Natural killer cell (primary cell): ENCODE measurements around the gene TMEM266. TPM values are rescaled to one million over a fixed set of nuclear protein-coding genes. Genes with fewer than 3 reads are reported as not detected.

Source experiments
- ATAC-seq, 3 donors: fragments of 150-1000 bp in 2 of 3; fragments of 200-7000 bp in 1 of 3; cut with Tn5 transposase; 1 replicate in 1 of 3; 2 replicates in 2 of 3; pipeline ENCODE4 v1.10.0; 2021; ENCODE audit warnings: mild to moderate bottlenecking in 2 of 3, moderate library complexity in 2 of 3
- DNase-seq, 2 donors: peaks; one replicate each; pipeline versions ENCODE4 v3.0.0 to v3.0.0-alpha.2; 2013 to 2021; ENCODE audit warnings: mixed read lengths in 1 of 2
- H3K27ac ChIP-seq: one replicate; pipeline ENCODE4 v1.5.1; 2013; ENCODE audit warnings: mild to moderate bottlenecking, low read length
- H3K27me3 ChIP-seq: one replicate; pipeline ENCODE4 v1.6.1; 2013; ENCODE audit warnings: low read length; ENCODE audit not compliant: control insufficient read depth, insufficient read depth
- H3K36me3 ChIP-seq: one replicate; pipeline ENCODE4 v1.6.1; 2013; ENCODE audit warnings: low read length; ENCODE audit not compliant: control insufficient read depth, insufficient read depth
- H3K4me1 ChIP-seq: one replicate; pipeline ENCODE4 v1.6.1; 2013; ENCODE audit warnings: low read length; ENCODE audit not compliant: control insufficient read depth, insufficient read depth
- H3K4me3 ChIP-seq: one replicate; pipeline ENCODE4 v1.5.1; 2013; ENCODE audit warnings: low read length
- H3K9me3 ChIP-seq: one replicate; pipeline ENCODE4 v1.6.1; 2013; ENCODE audit warnings: low read length; ENCODE audit not compliant: control insufficient read depth, insufficient read depth
- H3K27ac Mint-ChIP-seq, 2 donors: one replicate each; pipeline ENCODE4 v1.8.0; 2022; ENCODE audit warnings: mild to moderate bottlenecking in 2 of 2, mixed read lengths in 2 of 2, moderate library complexity in 1 of 2
- H3K27me3 Mint-ChIP-seq, 2 donors: one replicate each; pipeline ENCODE4 v1.8.0; 2022; ENCODE audit warnings: low read depth in 2 of 2, mixed read lengths in 2 of 2
- H3K36me3 Mint-ChIP-seq: one replicate; pipeline ENCODE4 v1.8.0; 2022; ENCODE audit warnings: mixed read lengths
- H3K4me1 Mint-ChIP-seq, 2 donors: one replicate each; pipeline ENCODE4 v1.8.0; 2022; ENCODE audit warnings: mixed read lengths in 2 of 2
- H3K4me3 Mint-ChIP-seq: one replicate; pipeline ENCODE4 v1.8.0; 2022; ENCODE audit warnings: mild to moderate bottlenecking, moderate library complexity, mixed read lengths
- H3K9me3 Mint-ChIP-seq, 2 donors: one replicate each; pipeline ENCODE4 v1.8.0; 2022; ENCODE audit warnings: mixed read lengths in 2 of 2
- CTCF ChIP-seq: fragments of 200-600 bp; IDR thresholded peaks from one replicate; pipeline ENCODE4 v1.8.0; 2022; ENCODE audit warnings: antibody characterized with exemption
- WGBS: methylation state at CpG from one replicate; pipeline ENCODE4 v1.1.7; 2013; ENCODE audit warnings: missing lambda C conversion rate; ENCODE audit not compliant: insufficient coverage; 5-methylcytosine and 5-hydroxymethylcytosine counted together
- intact Hi-C: fragments of 100-400 bp; cut with micrococcal nuclease; formaldehyde crosslinking; loops from one replicate; pipeline ENCODE4 v1.14.2; 2022
- total RNA-seq, 4 donors: library from RNA; stranded (reverse); fragments of 120-200 nt in 1 of 4; gene quantifications; one replicate each; pipeline versions ENCODE4 v1.2.3 to v1.2.4, GENCODE V29; 2013 to 2022

Gene TMEM266
- total RNA-seq, 3 donors from 2014 or later (not counting 1 experiment from before 2014, with no cell fraction given), result not detected

- Mint-ChIP-seq H3K27me3 (peaks cover 10 to 14% of the 10 kb centered on the region in 2 donors), H3K27ac (no peak overlapping the region), H3K4me3 (no peak overlapping the region), H3K9me3 (no peaks in the 10 kb centered on the region), H3K4me1 (no peaks in the 10 kb centered on the region), H3K36me3 (no peaks in the 10 kb centered on the region)
- 62% methylated on average over 21 of the region's 21 CpGs for WGBS
- no peak for TF ChIP-seq CTCF
- Histone ChIP-seq H3K4me3 (no peak overlapping the region), H3K27ac (no peak overlapping the region), H3K9me3 (no peaks in the 10 kb centered on the region), H3K27me3 (no peaks in the 10 kb centered on the region), H3K4me1 (no peaks in the 10 kb centered on the region), H3K36me3 (no peaks in the 10 kb centered on the region)
- intact Hi-C loops, result no loop called here
- ATAC-seq, result no peak
- DNase-seq, result no peak
Measured at GRCh38 chr15:76178296-76179000, 118.7 kb downstream of the TMEM266 start.

GRCh38 chr15:76179023-76179422 lies 119.2 kb downstream of the TMEM266 start:
- DNase-seq, result no peak
- no peaks in the 10 kb centered on the region for H3K36me3 Mint-ChIP-seq
- H3K9me3 ChIP-seq, result no peaks in the 10 kb centered on the region
- H3K27me3 ChIP-seq, result no peaks in the 10 kb centered on the region
- WGBS, result 92% methylated on average over 2 of the region's 4 CpGs
- no peaks in the 10 kb centered on the region for H3K4me1 ChIP-seq
- no peaks in the 10 kb centered on the region for H3K36me3 ChIP-seq
- ATAC-seq, result no peak
- H3K27ac Mint-ChIP-seq, result no peak overlapping the region
- intact Hi-C loops, result no loop called here
- no peak overlapping the region for H3K4me3 Mint-ChIP-seq
- H3K9me3 Mint-ChIP-seq, result no peaks in the 10 kb centered on the region
- no peak for TF ChIP-seq CTCF
- H3K4me3 ChIP-seq, result no peak overlapping the region
- H3K27ac ChIP-seq, result no peak overlapping the region
- no peaks in the 10 kb centered on the region for H3K4me1 Mint-ChIP-seq
- H3K27me3 Mint-ChIP-seq, result peaks cover 10 to 14% of the 10 kb centered on the region in 2 donors

GRCh38 chr15:76180321-76180720 lies 120.5 kb downstream of the TMEM266 start:
- Mint-ChIP-seq H3K27ac (no peak overlapping the region), H3K36me3 (no peaks in the 10 kb centered on the region), H3K27me3 (peaks cover 10 to 14% of the 10 kb centered on the region in 2 donors), H3K4me3 (no peak overlapping the region), H3K4me1 (no peaks in the 10 kb centered on the region), H3K9me3 (no peaks in the 10 kb centered on the region)
- no peak overlapping the region for H3K27ac ChIP-seq
- DNase-seq (no peak), ATAC-seq (no peak)
- no peaks in the 10 kb centered on the region for H3K4me1 ChIP-seq
- no peaks in the 10 kb centered on the region for H3K36me3 ChIP-seq
- WGBS, result 89% methylated on average over 7 of the region's 7 CpGs
- H3K9me3 ChIP-seq, result no peaks in the 10 kb centered on the region
- no peaks in the 10 kb centered on the region for H3K27me3 ChIP-seq
- TF ChIP-seq CTCF, result no peak
- H3K4me3 ChIP-seq, result no peak overlapping the region
- intact Hi-C loops, result no loop called here

- no peak overlapping the region for H3K27ac Mint-ChIP-seq
- Histone ChIP-seq H3K4me1 (no peaks in the 10 kb centered on the region), H3K27ac (no peak overlapping the region), H3K27me3 (no peaks in the 10 kb centered on the region), H3K9me3 (no peaks in the 10 kb centered on the region), H3K36me3 (no peaks in the 10 kb centered on the region), H3K4me3 (no peak overlapping the region)
- intact Hi-C loops, result no loop called here
- H3K4me3 Mint-ChIP-seq, result no peak overlapping the region
- no peaks in the 10 kb centered on the region for H3K9me3 Mint-ChIP-seq
- peak in 1 of 2 donors; percentile 18 for DNase-seq
- WGBS, result 89% methylated on average over 9 of the region's 9 CpGs
- no peaks in the 10 kb centered on the region for H3K4me1 Mint-ChIP-seq
- ATAC-seq, result no peak
- TF ChIP-seq CTCF, result no peak
- no peaks in the 10 kb centered on the region for H3K36me3 Mint-ChIP-seq
- H3K27me3 Mint-ChIP-seq, result peaks cover 13 to 14% of the 10 kb centered on the region in 2 donors
Measured at GRCh38 chr15:76181705-76182107, 121.9 kb downstream of the TMEM266 start.
